DMS153 treated with DMSO at 0.1 percent for 48 hours (cell line): Measurements from ENCODE around the gene PDS5B.
"Not testable (repeated sequence)": the region's sequence is repeated elsewhere in the genome, so short reads cannot be mapped to it uniquely, and the experiment has no call there.

Source experiments
- DNase-seq: peaks from one replicate; lab custom pipeline; 2025; ENCODE audit not compliant: unreplicated experiment; lab: John Stamatoyannopoulos, UW

The PDS5B gene

DNA sequence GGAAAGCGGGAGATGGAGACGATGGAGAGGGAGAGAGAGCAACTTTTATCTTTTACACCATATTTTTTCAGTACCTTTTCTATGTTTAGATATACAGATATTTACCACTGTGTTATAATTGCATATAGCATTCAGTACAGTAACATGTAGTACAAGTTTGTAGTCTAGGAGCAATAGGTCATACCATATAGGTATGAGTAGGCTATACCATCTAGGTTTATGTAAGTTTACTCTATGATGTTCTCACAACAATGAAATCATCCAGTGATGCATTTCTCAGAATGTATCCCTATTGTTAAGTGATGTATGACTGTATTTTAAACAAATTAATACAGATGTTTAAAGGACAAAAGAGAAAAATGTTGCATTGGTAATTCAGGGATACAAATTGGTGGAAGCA, 136.1 kb downstream of the PDS5B start:
- no peak for DNase-seq

DNA sequence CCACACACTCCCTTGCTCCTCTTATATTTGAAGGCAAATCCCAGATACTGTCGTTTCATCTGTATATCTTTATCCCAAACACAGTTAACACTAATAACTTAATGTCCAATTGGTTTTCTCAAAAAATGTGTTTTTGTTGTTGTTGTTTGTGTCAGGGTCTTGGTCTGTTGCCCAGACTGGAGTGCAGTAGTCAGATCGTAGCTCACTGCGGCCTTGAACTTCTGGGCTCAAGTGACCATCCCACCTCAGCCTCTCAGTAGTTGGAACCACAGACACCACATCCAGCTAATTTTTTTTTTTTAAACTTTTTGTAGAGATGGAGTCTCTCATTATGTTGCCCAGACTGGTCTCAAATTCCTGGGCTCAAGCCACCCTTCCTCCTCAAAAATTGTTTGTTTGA, 137.7 kb downstream of the PDS5B start:
- DNase-seq = no peak

GRCh38 chr13:32726374-32727037, 140.3 kb downstream of the PDS5B start:
- no peak for DNase-seq

GRCh38 chr13:32728327-32728726, 142.1 kb downstream of the PDS5B start:
- no peak for DNase-seq

- not testable (repeated sequence) for DNase-seq
Measured at GRCh38 chr13:32729097-32729496, 142.8 kb downstream of the PDS5B start.

GRCh38 chr13:32731074-32731473, 144.8 kb downstream of the PDS5B start:
- DNase-seq = no peak

GRCh38 chr13:32731576-32731975, 145.3 kb downstream of the PDS5B start:
- DNase-seq = no peak

GRCh38 chr13:32733690-32734089, 147.4 kb downstream of the PDS5B start:
- no peak for DNase-seq

GRCh38 chr13:32734511-32734910, 148.3 kb downstream of the PDS5B start:
- DNase-seq = no peak

GRCh38 chr13:32735859-32736258, 149.6 kb downstream of the PDS5B start:
- no peak for DNase-seq

DNA sequence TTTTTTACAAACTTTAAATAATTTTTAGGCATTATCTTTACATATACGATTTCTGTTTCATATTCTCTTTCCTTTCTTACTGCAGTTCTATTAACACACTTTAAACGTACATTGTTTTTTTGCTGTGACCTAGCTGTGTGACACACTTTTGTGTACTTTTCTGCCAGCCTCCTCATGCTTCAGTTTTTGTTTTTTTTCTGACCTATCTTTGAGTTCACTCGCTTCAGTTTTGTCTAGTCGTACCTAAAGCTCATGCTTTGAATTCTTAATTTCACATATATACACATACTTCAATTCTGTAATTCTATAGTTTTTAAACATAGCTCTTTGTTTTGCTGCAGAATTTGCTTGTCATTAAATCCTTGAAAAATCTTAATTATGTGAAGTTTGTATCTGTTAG, 150.4 kb downstream of the PDS5B start:
- DNase-seq = no peak

DNA sequence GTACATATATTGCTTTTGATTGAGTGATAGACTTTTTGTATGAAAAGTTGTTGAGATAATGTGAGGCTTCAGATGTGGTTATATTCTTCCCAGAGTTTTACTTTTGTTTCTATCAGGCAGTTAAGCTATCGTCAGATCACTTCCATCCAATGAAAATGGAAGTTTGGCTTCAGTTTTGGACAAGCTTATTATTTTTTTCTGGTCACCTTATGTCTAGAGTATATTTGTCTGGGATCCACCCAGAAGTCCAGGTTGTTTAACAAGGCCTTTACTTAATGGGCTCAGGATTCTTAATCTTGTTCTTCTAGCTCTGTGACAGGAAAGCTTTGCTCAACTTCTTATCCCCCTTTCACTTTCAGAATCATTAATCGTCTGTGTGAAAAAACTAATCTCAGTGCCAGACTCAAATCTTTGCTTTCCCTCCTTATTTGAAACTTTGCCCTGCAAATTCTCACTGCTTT, 150.9 kb downstream of the PDS5B start:
- no peak for DNase-seq

- no peak for DNase-seq
Measured at GRCh38 chr13:32737679-32738078, 151.4 kb downstream of the PDS5B start.

DNA sequence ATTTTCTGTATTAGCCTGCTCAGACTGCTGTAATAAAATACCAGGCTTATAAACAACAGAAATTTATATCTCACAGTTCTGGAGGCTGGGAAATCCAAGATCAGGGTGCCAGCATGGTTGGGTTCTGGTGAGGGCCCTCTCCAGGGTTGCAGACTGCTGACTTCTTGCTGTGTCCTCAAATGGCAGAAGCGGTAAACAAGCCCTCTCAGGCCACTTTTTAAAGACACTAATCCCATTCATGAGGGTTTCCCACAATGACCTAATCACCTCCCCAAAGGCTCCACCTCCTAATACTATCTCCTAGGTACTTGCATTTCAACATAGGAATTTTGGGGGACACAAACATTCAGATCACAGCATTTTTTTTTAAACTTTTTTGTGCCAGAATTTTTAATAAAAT, 159.3 kb downstream of the PDS5B start:
- no peak for DNase-seq

- DNase-seq = no peak
Measured at GRCh38 chr13:32746474-32746873, 160.2 kb downstream of the PDS5B start.

- DNase-seq = no peak
Measured at GRCh38 chr13:32748305-32748704, 162.1 kb downstream of the PDS5B start.

DNA sequence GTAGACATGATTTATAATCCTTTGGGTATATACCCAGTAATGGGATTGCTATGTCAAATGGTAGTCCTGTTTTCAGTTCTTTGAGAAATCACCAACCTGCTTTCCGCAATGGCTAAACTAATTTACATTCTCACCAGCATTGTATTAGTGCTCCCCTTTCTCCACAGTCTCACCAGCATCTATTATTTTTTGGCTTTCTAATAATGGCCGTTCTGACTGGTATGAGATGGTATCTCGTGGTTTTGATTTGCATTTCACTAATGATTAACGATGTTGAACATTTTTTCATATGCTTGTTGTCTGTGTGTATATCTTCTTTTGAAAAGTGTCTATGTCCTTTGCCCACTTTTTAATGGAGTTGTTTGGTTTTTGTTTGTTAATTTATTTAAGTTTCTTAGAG, 165.1 kb downstream of the PDS5B start:
- DNase-seq = no peak

DNA sequence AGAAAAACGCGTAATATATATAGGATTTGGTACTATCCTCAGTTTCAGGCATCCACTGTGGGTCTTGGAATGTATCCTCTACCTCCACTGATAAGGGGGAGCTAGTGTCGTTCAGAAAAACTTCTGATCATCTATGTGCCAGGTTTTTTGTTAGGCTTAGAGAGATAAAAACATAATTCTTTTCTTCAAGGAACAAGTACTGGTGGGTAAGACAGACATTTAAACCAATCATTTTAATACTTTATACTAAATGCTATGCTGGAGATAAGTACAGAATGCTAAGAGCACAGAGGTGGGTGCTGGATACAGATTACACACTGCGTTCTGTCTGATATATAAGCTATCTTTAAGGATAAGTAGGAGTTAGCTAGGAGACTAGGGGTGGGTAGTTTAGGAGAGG, 166.1 kb downstream of the PDS5B start:
- no peak for DNase-seq

DNA sequence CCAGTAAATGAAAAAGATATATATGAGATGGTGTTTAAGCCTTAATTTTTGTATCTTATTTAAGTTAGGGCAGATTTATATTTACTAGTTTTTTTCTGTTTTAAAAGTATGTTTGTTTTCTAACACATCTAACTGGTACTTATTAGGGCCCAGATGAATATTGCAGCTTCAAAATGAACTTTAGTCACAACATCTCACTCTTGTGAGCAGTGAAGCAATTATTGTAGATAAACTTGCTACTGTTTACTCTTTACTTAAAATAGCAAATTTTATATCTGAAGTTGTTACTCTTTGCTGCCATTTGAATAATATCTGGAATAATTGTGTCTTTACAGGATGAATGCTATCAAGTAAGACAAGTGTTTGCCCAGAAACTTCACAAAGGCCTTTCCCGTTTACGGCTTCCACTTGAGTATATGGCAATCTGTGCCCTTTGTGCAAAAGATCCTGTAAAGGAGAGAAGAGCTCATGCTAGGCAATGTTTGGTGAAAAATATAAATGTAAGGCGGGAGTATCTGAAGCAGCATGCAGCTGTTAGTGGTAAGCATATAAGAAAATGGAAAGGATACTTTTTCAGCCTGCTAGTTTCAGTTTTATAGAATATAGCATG, 166.8 kb downstream of the PDS5B start:
- peak; percentile 54 for DNase-seq

DNA sequence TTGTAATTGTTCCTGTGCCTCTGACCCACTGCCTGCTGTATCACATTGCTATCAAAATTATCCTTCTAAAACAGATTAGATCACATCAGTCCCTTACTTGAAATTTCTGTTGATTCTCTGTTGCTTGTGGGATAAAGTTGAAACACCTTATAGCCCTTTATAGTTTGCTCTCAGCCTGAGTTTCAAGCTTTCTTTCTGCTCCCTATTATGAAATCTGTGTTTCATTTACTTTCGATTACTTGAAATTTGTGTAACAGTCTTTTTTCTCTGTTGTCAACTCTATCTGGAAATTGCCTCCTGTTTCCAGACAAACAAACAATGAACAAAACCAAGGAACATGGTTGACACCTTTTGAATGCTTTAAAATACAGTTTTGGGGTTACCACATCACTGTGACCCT, 167.9 kb downstream of the PDS5B start:
- DNase-seq = no peak

DNA sequence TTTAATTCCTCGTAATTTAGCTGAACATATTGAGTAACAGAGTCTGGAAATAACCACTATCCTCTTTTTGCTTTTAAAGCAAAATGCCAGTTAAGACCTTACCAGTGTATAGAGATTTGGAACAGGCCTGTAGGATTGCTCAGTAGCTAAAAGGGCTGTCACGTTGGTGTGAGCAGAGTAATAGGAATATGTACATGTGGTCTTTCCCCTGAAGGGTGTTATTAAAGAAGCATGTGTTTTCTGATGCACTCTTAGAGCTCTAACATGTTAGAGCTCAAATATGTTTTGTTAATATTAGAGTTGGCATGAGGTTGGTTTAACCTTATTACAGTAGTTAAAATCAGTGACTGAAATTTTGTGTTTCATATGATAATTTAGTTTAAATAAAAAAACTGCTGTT, 172.9 kb downstream of the PDS5B start:
- DNase-seq = no peak

DNA sequence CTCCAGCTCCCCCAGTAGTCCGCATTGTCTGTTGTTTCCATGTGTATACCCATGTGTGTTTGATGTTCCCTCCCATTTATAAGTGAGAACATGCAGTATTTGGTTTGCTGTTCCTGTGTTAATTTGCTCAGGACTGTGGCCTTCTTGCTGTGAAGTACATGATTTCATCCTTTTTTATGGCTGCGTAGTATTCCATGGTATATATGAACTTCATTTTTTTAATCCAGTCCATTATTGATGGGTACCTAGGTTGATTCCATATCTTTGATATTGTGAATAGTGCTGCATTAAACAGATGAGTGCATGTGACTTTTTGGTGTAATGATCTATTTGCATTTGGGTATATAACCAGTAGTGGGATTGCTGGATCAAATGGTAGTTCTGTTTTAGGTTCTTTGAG, 175.2 kb downstream of the PDS5B start:
- DNase-seq = no peak

GRCh38 chr13:32779119-32779518, 192.9 kb downstream of the PDS5B start:
- no peak for DNase-seq
